Liver (tissue), 9 donors: ENCODE measurements around the gene DOCK9. TPM values are rescaled to one million over a fixed set of nuclear protein-coding genes. Genes with fewer than 3 reads are reported as not detected.

Experiments
- DNase-seq: peaks from one replicate; pipeline ENCODE4 v3.0.0-alpha.2; 2017; ENCODE audit warnings: low spot score
- H3K27ac ChIP-seq, 2 donors: one replicate each; pipeline ENCODE4 v1.7.0; 2013; ENCODE audit warnings: inconsistent platforms in 2 of 2, low read length in 2 of 2, control low read depth in 1 of 2, low read depth in 1 of 2, mild to moderate bottlenecking in 1 of 2
- H3K27me3 ChIP-seq, 4 donors: one replicate each; pipeline versions ENCODE4 v1.6.1 to v1.7.0; 2013; ENCODE audit warnings: low read length in 3 of 4, inconsistent platforms in 1 of 4, mild to moderate bottlenecking in 1 of 4, moderate library complexity in 1 of 4; ENCODE audit not compliant: control insufficient read depth in 4 of 4, insufficient read depth in 4 of 4
- H3K36me3 ChIP-seq, 4 donors: one replicate each; pipeline versions ENCODE4 v1.6.1 to v1.7.0; 2013; ENCODE audit warnings: low read length in 3 of 4, mild to moderate bottlenecking in 3 of 4, low read depth in 1 of 4, moderate library complexity in 1 of 4; ENCODE audit not compliant: control insufficient read depth in 4 of 4, insufficient read depth in 3 of 4
- H3K4me1 ChIP-seq, 4 donors: one replicate each; pipeline versions ENCODE4 v1.6.1 to v1.7.0; 2013; ENCODE audit warnings: low read length in 3 of 4, mild to moderate bottlenecking in 3 of 4, moderate library complexity in 1 of 4; ENCODE audit not compliant: control insufficient read depth in 4 of 4, insufficient read depth in 4 of 4
- H3K4me3 ChIP-seq, 3 donors: one replicate each; pipeline versions ENCODE4 v1.6.1 to v1.7.0; 2013; ENCODE audit warnings: low read length in 3 of 3, control low read depth in 1 of 3, low read depth in 1 of 3, mild to moderate bottlenecking in 1 of 3
- H3K9ac ChIP-seq, 2 donors: one replicate each; pipeline ENCODE4 v1.7.0; 2013; ENCODE audit warnings: low read length in 2 of 2, mild to moderate bottlenecking in 2 of 2, moderate library complexity in 2 of 2, control low read depth in 1 of 2, low read depth in 1 of 2
- H3K9me3 ChIP-seq, 4 donors: one replicate each; pipeline versions ENCODE4 v1.6.1 to v1.7.0; 2013; ENCODE audit warnings: low read length in 3 of 4; ENCODE audit not compliant: control insufficient read depth in 4 of 4
- ATF3 ChIP-seq: IDR thresholded peaks from 2 replicates; pipeline ENCODE4 v1.6.1; 2016; ENCODE audit warnings: antibody characterized with exemption
- CTCF ChIP-seq: fragments of 150-350 bp; IDR thresholded peaks from 2 replicates; pipeline ENCODE4 v1.5.1; 2017; ENCODE audit warnings: improper control_type of control experiment, low read depth, low read length; ENCODE audit not compliant: missing input control
- FOXA1 ChIP-seq: IDR thresholded peaks from 2 replicates; pipeline ENCODE4 v1.6.1; 2016; ENCODE audit warnings: antibody characterized with exemption
- FOXA2 ChIP-seq: IDR thresholded peaks from 2 replicates; pipeline ENCODE4 v1.6.1; 2016; ENCODE audit warnings: antibody characterized with exemption
- GABPA ChIP-seq, 2 donors: IDR thresholded peaks in 1 of 2; conservative IDR thresholded peaks in 1 of 2; 2 replicates each; pipeline ENCODE4 v1.6.1; 2016; ENCODE audit warnings: antibody characterized with exemption in 2 of 2, mild to moderate bottlenecking in 1 of 2, moderate library complexity in 1 of 2
- HNF4A ChIP-seq, 2 donors: conservative IDR thresholded peaks; 2 replicates each; pipeline ENCODE4 v1.6.1; 2016; ENCODE audit warnings: antibody characterized with exemption in 2 of 2, mild to moderate bottlenecking in 2 of 2
- HNF4G ChIP-seq: IDR thresholded peaks from 2 replicates; pipeline ENCODE4 v1.6.1; 2016; ENCODE audit warnings: antibody characterized with exemption
- JUND ChIP-seq, 2 donors: IDR thresholded peaks; 2 replicates each; pipeline ENCODE4 v1.6.1; 2016; ENCODE audit warnings: antibody characterized with exemption in 2 of 2
- MAX ChIP-seq: IDR thresholded peaks from 2 replicates; pipeline ENCODE4 v1.6.1; 2016; ENCODE audit warnings: antibody characterized with exemption
- NR2F2 ChIP-seq: IDR thresholded peaks from 2 replicates; pipeline ENCODE4 v1.6.1; 2016; ENCODE audit warnings: antibody characterized with exemption
- REST ChIP-seq: IDR thresholded peaks from 2 replicates; pipeline ENCODE4 v1.6.1; 2016; ENCODE audit warnings: antibody characterized with exemption, mild to moderate bottlenecking
- RXRA ChIP-seq, 2 donors: IDR thresholded peaks; 2 replicates each; pipeline ENCODE4 v1.6.1; 2017 to 2018; ENCODE audit warnings: antibody characterized with exemption in 2 of 2, mild to moderate bottlenecking in 1 of 2
- SP1 ChIP-seq: IDR thresholded peaks from 2 replicates; pipeline ENCODE4 v1.6.1; 2018; ENCODE audit warnings: antibody characterized with exemption, mild to moderate bottlenecking
- TAF1 ChIP-seq: conservative IDR thresholded peaks from 2 replicates; pipeline ENCODE4 v1.6.1; 2016; ENCODE audit warnings: antibody characterized with exemption, mild to moderate bottlenecking
- YY1 ChIP-seq: IDR thresholded peaks from 2 replicates; pipeline ENCODE4 v1.6.1; 2016; ENCODE audit warnings: antibody characterized with exemption, mild to moderate bottlenecking
- ZBTB33 ChIP-seq: IDR thresholded peaks from 2 replicates; pipeline ENCODE4 v1.6.1; 2016; ENCODE audit warnings: antibody characterized with exemption
- WGBS: extraction: QIAGEN DNeasy Blood & Tissue Kit; methylation state at CpG from one replicate; pipeline ENCODE4 v1.1.7; 2013; 5-methylcytosine and 5-hydroxymethylcytosine counted together
- polyA plus RNA-seq, 2 donors: library from polyadenylated mRNA; stranded (reverse) in 1 of 2; unstranded in 1 of 2; fragments of 200-250 nt in 1 of 2; fragments of >200 nt in 1 of 2; fragmentation: Nextera tagmentation in 1 of 2; extraction: Ambion mirVana in 1 of 2; gene quantifications; one replicate each; pipeline versions ENCODE4 v1.2.1 to v1.2.3, GENCODE V29; 2013 to 2015
- total RNA-seq, 2 donors: library from RNA; depleted of rRNA; stranded (reverse); fragments of >200 nt; gene quantifications; one replicate each; pipeline ENCODE4 v1.2.3, GENCODE V29; 2014
- donor health status: healthy.
- donor health status: healthy.
- donor health status: healthy.
- donor health status: healthy.
- donor health status: healthy.

The DOCK9 gene
- total and polyA plus RNA-seq, 4 donors = 5.4 to 31.3 (median 10.6) TPM

GRCh38 chr13:98846986-98847385 lies 130.9 kb downstream of the DOCK9 start:
- Histone ChIP-seq H3K27me3 (no peaks in the 10 kb centered on the region), H3K27ac (no peak overlapping the region), H3K4me1 (peaks cover 0 to 3% (median 0%) of the 10 kb centered on the region in 4 donors), H3K36me3 (peaks cover 0 to 8% (median 3%) of the 10 kb centered on the region in 4 donors), H3K4me3 (no peak overlapping the region), H3K9ac (no peak overlapping the region), H3K9me3 (no peaks in the 10 kb centered on the region)
- no peak for DNase-seq
- TF ChIP-seq HNF4G = no peak
- no peak for TF ChIP-seq ATF3
- no peak for TF ChIP-seq JUND (IDR thresholded peaks at IDR 0.05)
- no peak for TF ChIP-seq CTCF
- no peak for TF ChIP-seq FOXA1
- no peak for TF ChIP-seq ZBTB33
- no peak for TF ChIP-seq HNF4A (conservative IDR thresholded peaks at IDR 0.05)
- no peak for TF ChIP-seq MAX
- no peak for TF ChIP-seq SP1
- TF ChIP-seq NR2F2 = no peak
- no peak for TF ChIP-seq YY1
- TF ChIP-seq REST = no peak
- no peak for TF ChIP-seq FOXA2
- TF ChIP-seq RXRA (IDR thresholded peaks at IDR 0.05) = no peak
- 95% methylated on average over 4 of the region's 4 CpGs for WGBS

GRCh38 chr13:98846521-98846920 lies 131.3 kb downstream of the DOCK9 start:
- Histone ChIP-seq H3K36me3 (peaks cover 0 to 8% (median 3%) of the 10 kb centered on the region in 4 donors), H3K27ac (no peak overlapping the region), H3K9ac (no peak overlapping the region), H3K9me3 (no peaks in the 10 kb centered on the region), H3K27me3 (no peaks in the 10 kb centered on the region), H3K4me1 (peaks cover 0 to 3% (median 0%) of the 10 kb centered on the region in 4 donors), H3K4me3 (no peak overlapping the region)
- no peak for DNase-seq
- 83% methylated on average over 5 of the region's 5 CpGs for WGBS
- TF ChIP-seq RXRA (IDR thresholded peaks at IDR 0.05) = no peak
- TF ChIP-seq YY1 = no peak
- no peak for TF ChIP-seq GABPA (IDR thresholded peaks at IDR 0.05 in 1 of 2, conservative IDR thresholded peaks at IDR 0.05 in 1 of 2)
- TF ChIP-seq JUND (IDR thresholded peaks at IDR 0.05) = no peak
- no peak for TF ChIP-seq SP1
- no peak for TF ChIP-seq FOXA1
- no peak for TF ChIP-seq CTCF
- TF ChIP-seq HNF4A (conservative IDR thresholded peaks at IDR 0.05) = no peak
- TF ChIP-seq TAF1 = no peak
- no peak for TF ChIP-seq REST
- no peak for TF ChIP-seq MAX
- TF ChIP-seq FOXA2 = no peak
